ENCODE data around the gene STEAP2. TPM values are rescaled to one million over a fixed set of nuclear protein-coding genes. Genes with fewer than 3 reads are reported as not detected.

Gene STEAP2
- polyA plus RNA-seq, 3 donors = not detected

DNA sequence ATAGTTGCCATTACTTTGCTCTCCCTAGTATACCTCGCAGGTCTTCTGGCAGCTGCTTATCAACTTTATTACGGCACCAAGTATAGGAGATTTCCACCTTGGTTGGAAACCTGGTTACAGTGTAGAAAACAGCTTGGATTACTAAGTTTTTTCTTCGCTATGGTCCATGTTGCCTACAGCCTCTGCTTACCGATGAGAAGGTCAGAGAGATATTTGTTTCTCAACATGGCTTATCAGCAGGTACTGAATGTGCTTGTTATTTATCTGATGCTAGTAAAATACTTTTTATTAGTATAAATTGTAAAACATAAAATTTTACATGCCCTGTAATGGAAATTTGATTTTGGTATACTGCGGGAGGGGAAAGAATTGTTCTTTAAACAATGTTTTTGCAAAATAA is 15.7 kb downstream of the STEAP2 start:
- Histone ChIP-seq H3K9me3 (replicated peaks in 1 of 2; ENCODE audit: control insufficient read depth in 1 of 2, insufficient read depth in 1 of 2, low read length in 2 of 2) (no peaks in the 10 kb centered on the region), H3K4me2 (replicated peaks; ENCODE audit: extremely low read depth, low read length, poor library complexity, severe bottlenecking) (no peak overlapping the region), H3K79me2 (ENCODE audit: insufficient read depth, low read length) (no peaks in the 10 kb centered on the region), H2AFZ (ENCODE audit: insufficient read depth, low read depth, low read length, poor library complexity, severe bottlenecking) (no peak overlapping the region), H3K36me3 (replicated peaks in 1 of 2; ENCODE audit: control insufficient read depth in 1 of 2, insufficient read depth in 2 of 2, low read length in 2 of 2) (no peaks in the 10 kb centered on the region), H3K4me3 (replicated peaks in 1 of 3; ENCODE audit: low read depth in 2 of 3, low read length in 3 of 3) (no peak overlapping the region), H4K20me1 (ENCODE audit: insufficient read depth, low read length) (no peaks in the 10 kb centered on the region), H3K27ac (ENCODE audit: low read depth in 1 of 2, low read length in 2 of 2) (no peak overlapping the region), H3K9ac (ENCODE audit: insufficient read depth, low read length, poor library complexity, severe bottlenecking) (no peak overlapping the region), H3K4me1 (ENCODE audit: control insufficient read depth in 1 of 2, insufficient read depth in 2 of 2, low read length in 2 of 2) (no peaks in the 10 kb centered on the region), H3K27me3 (ENCODE audit: control insufficient read depth in 2 of 2, insufficient read depth in 2 of 2, low read length in 2 of 2) (no peaks in the 10 kb centered on the region)
- no peaks in the 10 kb centered on the region for H3K36me3 Mint-ChIP-seq
- no peak overlapping the region for H3K4me3 Mint-ChIP-seq
- peaks cover 2 to 7% (median 2%) of the 10 kb centered on the region in 3 donors for H3K27me3 Mint-ChIP-seq (ENCODE audit: low read depth in 3 of 3)
- no peak for DNase-seq
- TF ChIP-seq, protein P1, sequence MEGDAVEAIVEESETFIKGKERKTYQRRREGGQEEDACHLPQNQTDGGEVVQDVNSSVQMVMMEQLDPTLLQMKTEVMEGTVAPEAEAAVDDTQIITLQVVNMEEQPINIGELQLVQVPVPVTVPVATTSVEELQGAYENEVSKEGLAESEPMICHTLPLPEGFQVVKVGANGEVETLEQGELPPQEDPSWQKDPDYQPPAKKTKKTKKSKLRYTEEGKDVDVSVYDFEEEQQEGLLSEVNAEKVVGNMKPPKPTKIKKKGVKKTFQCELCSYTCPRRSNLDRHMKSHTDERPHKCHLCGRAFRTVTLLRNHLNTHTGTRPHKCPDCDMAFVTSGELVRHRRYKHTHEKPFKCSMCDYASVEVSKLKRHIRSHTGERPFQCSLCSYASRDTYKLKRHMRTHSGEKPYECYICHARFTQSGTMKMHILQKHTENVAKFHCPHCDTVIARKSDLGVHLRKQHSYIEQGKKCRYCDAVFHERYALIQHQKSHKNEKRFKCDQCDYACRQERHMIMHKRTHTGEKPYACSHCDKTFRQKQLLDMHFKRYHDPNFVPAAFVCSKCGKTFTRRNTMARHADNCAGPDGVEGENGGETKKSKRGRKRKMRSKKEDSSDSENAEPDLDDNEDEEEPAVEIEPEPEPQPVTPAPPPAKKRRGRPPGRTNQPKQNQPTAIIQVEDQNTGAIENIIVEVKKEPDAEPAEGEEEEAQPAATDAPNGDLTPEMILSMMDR (IDR thresholded peaks at IDR 0.05) = no peak
- no peaks in the 10 kb centered on the region for H3K9me3 Mint-ChIP-seq
- no peaks in the 10 kb centered on the region for H3K4me1 Mint-ChIP-seq
- no peak overlapping the region for H3K27ac Mint-ChIP-seq
- WGBS (ENCODE audit: insufficient coverage) = no CpG with 5 or more reads among the region's 5 CpGs
- intact Hi-C loops (cut with micrococcal nuclease) = no loop called here

DNA sequence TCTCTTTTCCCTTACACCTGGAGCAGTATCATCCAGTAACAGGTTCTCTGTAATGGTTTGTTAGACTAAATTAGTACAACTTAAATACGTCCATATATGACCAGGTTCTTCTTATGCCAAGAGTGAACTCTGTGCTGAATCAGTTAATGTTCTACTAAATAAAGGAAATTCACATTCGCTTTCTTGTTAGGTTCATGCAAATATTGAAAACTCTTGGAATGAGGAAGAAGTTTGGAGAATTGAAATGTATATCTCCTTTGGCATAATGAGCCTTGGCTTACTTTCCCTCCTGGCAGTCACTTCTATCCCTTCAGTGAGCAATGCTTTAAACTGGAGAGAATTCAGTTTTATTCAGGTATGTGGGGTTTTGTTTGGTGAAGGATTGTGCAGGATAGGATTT is 18.1 kb downstream of the STEAP2 start:
- Mint-ChIP-seq H3K27me3 (ENCODE audit: low read depth in 3 of 3) (peaks cover 2 to 7% (median 5%) of the 10 kb centered on the region in 3 donors), H3K36me3 (no peaks in the 10 kb centered on the region), H3K9me3 (no peaks in the 10 kb centered on the region), H3K27ac (no peak overlapping the region), H3K4me3 (no peak overlapping the region), H3K4me1 (no peaks in the 10 kb centered on the region)
- Histone ChIP-seq H3K9me3 (replicated peaks in 1 of 2; ENCODE audit: control insufficient read depth in 1 of 2, insufficient read depth in 1 of 2, low read length in 2 of 2) (no peaks in the 10 kb centered on the region), H3K9ac (ENCODE audit: insufficient read depth, low read length, poor library complexity, severe bottlenecking) (no peak overlapping the region), H3K36me3 (replicated peaks in 1 of 2; ENCODE audit: control insufficient read depth in 1 of 2, insufficient read depth in 2 of 2, low read length in 2 of 2) (no peaks in the 10 kb centered on the region), H3K4me2 (replicated peaks; ENCODE audit: extremely low read depth, low read length, poor library complexity, severe bottlenecking) (no peak overlapping the region), H2AFZ (ENCODE audit: insufficient read depth, low read depth, low read length, poor library complexity, severe bottlenecking) (no peak overlapping the region), H3K27me3 (ENCODE audit: control insufficient read depth in 2 of 2, insufficient read depth in 2 of 2, low read length in 2 of 2) (no peaks in the 10 kb centered on the region), H3K4me3 (replicated peaks in 1 of 3; ENCODE audit: low read depth in 2 of 3, low read length in 3 of 3) (no peak overlapping the region), H3K4me1 (ENCODE audit: control insufficient read depth in 1 of 2, insufficient read depth in 2 of 2, low read length in 2 of 2) (no peaks in the 10 kb centered on the region), H3K27ac (ENCODE audit: low read depth in 1 of 2, low read length in 2 of 2) (no peak overlapping the region), H3K79me2 (ENCODE audit: insufficient read depth, low read length) (no peaks in the 10 kb centered on the region), H4K20me1 (ENCODE audit: insufficient read depth, low read length) (no peaks in the 10 kb centered on the region)
- WGBS (ENCODE audit: insufficient coverage) = no CpG with 5 or more reads among the region's 2 CpGs
- DNase-seq = no peak
- TF ChIP-seq, protein P1 (IDR thresholded peaks at IDR 0.05) = no peak
- intact Hi-C loops (cut with micrococcal nuclease) = no loop called here
